DOHH2 (cell line): ENCODE results near the gene SUMF2.
A peak's percentile ranks its signal among the peaks of the same experiment; 100 is the strongest.

Source experiments
- H3F3A ChIP-seq: fragments of 200-600 bp; sonication (generic), shearing (Covaris generic); 2 replicates; pipeline ENCODE4 v1.6.0; 2016; ENCODE audit warnings: antibody characterized with exemption, mild to moderate bottlenecking; ENCODE audit not compliant: control insufficient read depth, insufficient read depth
- H3K27ac ChIP-seq: fragments of 200-600 bp; sonication (generic); 2 replicates; pipeline ENCODE4 v1.5.1; 2014; ENCODE audit warnings: low read depth, mild to moderate bottlenecking, low read length, moderate library complexity
- H3K27me3 ChIP-seq: fragments of 200-600 bp; sonication (generic); 2 replicates; pipeline ENCODE4 v1.6.1; 2014; ENCODE audit warnings: mild to moderate bottlenecking, low read length, mixed read lengths; ENCODE audit not compliant: control insufficient read depth
- H3K36me3 ChIP-seq: fragments of 200-600 bp; sonication (generic); 2 replicates; pipeline ENCODE4 v1.6.1; 2014; ENCODE audit warnings: mild to moderate bottlenecking, low read length, moderate library complexity, mixed read lengths; ENCODE audit not compliant: control insufficient read depth
- H3K4me1 ChIP-seq: fragments of 200-600 bp; sonication (generic); 2 replicates; pipeline ENCODE4 v1.6.1; 2014; ENCODE audit warnings: mild to moderate bottlenecking, low read length, mixed read lengths; ENCODE audit not compliant: control insufficient read depth
- H3K4me2 ChIP-seq: fragments of 200-600 bp; sonication (generic); 2 replicates; pipeline ENCODE4 v1.6.0; 2014; ENCODE audit warnings: mild to moderate bottlenecking, low read length, moderate library complexity
- H3K4me3 ChIP-seq: fragments of 200-600 bp; sonication (generic); 2 replicates; pipeline ENCODE4 v1.5.1; 2014; ENCODE audit warnings: mild to moderate bottlenecking, low read length, mixed read lengths
- H3K79me2 ChIP-seq: fragments of 200-600 bp; sonication (generic); 2 replicates; pipeline ENCODE4 v1.6.1; 2014; ENCODE audit warnings: mild to moderate bottlenecking, low read length, mixed read lengths; ENCODE audit not compliant: control insufficient read depth
- H3K9me2 ChIP-seq: fragments of 200-600 bp; sonication (generic); replicated peaks from 2 replicates; pipeline ENCODE4 v1.6.1; 2014; ENCODE audit warnings: mild to moderate bottlenecking, low read length, mixed read lengths; ENCODE audit not compliant: control insufficient read depth
- H3K9me3 ChIP-seq: fragments of 200-600 bp; sonication (generic); 2 replicates; pipeline ENCODE4 v1.6.1; 2014; ENCODE audit warnings: antibody characterized with exemption, low read length, mixed read lengths; ENCODE audit not compliant: control insufficient read depth, insufficient read depth
- H4K20me1 ChIP-seq: fragments of 200-600 bp; sonication (generic); 2 replicates; pipeline ENCODE4 v1.6.0; 2014; ENCODE audit warnings: low read depth, mild to moderate bottlenecking, antibody characterized with exemption, low read length, moderate library complexity; ENCODE audit not compliant: control insufficient read depth, insufficient read depth
- EZH2phosphoT487 ChIP-seq: fragments of 200-600 bp; sonication (generic); IDR thresholded peaks from 2 replicates; pipeline ENCODE4 v1.6.1; 2017; ENCODE audit warnings: borderline replicate concordance, mild to moderate bottlenecking, antibody characterized with exemption, low read length, moderate library complexity, mixed read lengths
- TF ChIP-seq, protein P1 (sequence below): fragments of 200-600 bp; sonication (generic); IDR thresholded peaks from one replicate; pipeline ENCODE4 v1.5.1; 2014; ENCODE audit warnings: antibody characterized with exemption, mild to moderate bottlenecking, low read depth, low read length; ENCODE audit not compliant: poor library complexity, severe bottlenecking

Gene SUMF2

DNA sequence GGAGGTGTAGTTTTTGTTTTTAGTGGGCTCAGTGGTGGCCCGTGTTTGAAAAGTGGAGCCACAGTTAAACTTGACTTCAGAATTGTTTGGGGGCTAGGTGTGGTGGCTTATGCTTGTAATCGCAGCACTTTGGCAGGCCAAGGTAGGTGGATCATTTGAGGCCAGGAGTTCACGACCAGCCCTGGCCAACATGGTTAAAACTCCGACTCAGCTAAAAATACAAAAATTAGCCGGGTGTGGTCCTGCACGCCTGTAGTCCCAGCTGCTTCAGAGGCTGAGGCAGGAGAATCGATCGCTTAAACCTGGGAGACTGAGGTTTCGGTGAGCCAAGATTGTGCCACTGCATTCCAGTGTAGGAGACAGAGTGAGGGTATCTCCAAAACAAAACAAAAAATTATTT, 10.7 kb upstream of the SUMF2 start:
- Histone ChIP-seq H3K4me3 (peak overlapping the region; percentile 77), H3K36me3 (peaks cover 91% of the 10 kb centered on the region), H3K9me2 (no peaks in the 10 kb centered on the region), H3K4me1 (peaks cover 60% of the 10 kb centered on the region), H3K4me2 (peak overlapping the region; percentile 57), H3K27ac (peak overlapping the region; percentile 3; the same call in 1 of the 2 replicates), H3K27me3 (no peaks in the 10 kb centered on the region), H3K79me2 (peaks cover 96% of the 10 kb centered on the region), H4K20me1 (peaks cover 11% of the 10 kb centered on the region), H3F3A (peaks cover 47% of the 10 kb centered on the region), H3K9me3 (no peaks in the 10 kb centered on the region)
- TF ChIP-seq, protein P1, sequence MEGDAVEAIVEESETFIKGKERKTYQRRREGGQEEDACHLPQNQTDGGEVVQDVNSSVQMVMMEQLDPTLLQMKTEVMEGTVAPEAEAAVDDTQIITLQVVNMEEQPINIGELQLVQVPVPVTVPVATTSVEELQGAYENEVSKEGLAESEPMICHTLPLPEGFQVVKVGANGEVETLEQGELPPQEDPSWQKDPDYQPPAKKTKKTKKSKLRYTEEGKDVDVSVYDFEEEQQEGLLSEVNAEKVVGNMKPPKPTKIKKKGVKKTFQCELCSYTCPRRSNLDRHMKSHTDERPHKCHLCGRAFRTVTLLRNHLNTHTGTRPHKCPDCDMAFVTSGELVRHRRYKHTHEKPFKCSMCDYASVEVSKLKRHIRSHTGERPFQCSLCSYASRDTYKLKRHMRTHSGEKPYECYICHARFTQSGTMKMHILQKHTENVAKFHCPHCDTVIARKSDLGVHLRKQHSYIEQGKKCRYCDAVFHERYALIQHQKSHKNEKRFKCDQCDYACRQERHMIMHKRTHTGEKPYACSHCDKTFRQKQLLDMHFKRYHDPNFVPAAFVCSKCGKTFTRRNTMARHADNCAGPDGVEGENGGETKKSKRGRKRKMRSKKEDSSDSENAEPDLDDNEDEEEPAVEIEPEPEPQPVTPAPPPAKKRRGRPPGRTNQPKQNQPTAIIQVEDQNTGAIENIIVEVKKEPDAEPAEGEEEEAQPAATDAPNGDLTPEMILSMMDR = no peak
- no peak for TF ChIP-seq EZH2phosphoT487

DNA sequence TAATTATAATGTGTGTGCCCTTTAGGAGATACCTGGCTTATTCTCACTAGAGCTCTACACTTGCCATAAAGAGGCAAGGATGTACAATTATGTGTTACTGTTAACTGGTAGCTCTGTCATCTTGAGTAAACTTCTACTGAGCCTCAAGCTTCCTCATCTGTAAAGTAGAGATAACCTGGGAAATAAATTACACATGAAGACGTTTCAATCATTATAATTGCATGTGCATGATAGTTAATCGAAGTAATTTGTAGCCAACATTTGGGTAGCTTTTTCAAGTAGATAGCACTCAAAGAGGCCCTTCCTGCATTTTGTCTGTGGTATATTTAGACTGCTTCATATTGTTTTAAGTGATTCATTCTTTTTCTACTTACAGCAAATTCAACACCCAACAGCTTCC, 10.1 kb upstream of the SUMF2 start:
- no peaks in the 10 kb centered on the region for H3K9me3 ChIP-seq
- H3K9me2 ChIP-seq = no peaks in the 10 kb centered on the region
- peak overlapping the region; percentile 77 for H3K4me3 ChIP-seq
- H3K79me2 ChIP-seq = peaks cover 93% of the 10 kb centered on the region
- TF ChIP-seq EZH2phosphoT487 = no peak
- TF ChIP-seq, protein P1 = no peak
- H3K27ac ChIP-seq = peak overlapping the region; percentile 22; the same call in 1 of the 2 replicates
- peaks cover 92% of the 10 kb centered on the region for H3K36me3 ChIP-seq
- no peaks in the 10 kb centered on the region for H3K27me3 ChIP-seq
- H4K20me1 ChIP-seq = peaks cover 11% of the 10 kb centered on the region
- peaks cover 55% of the 10 kb centered on the region for H3K4me1 ChIP-seq
- peak overlapping the region; percentile 57 for H3K4me2 ChIP-seq
- H3F3A ChIP-seq = peaks cover 50% of the 10 kb centered on the region

DNA sequence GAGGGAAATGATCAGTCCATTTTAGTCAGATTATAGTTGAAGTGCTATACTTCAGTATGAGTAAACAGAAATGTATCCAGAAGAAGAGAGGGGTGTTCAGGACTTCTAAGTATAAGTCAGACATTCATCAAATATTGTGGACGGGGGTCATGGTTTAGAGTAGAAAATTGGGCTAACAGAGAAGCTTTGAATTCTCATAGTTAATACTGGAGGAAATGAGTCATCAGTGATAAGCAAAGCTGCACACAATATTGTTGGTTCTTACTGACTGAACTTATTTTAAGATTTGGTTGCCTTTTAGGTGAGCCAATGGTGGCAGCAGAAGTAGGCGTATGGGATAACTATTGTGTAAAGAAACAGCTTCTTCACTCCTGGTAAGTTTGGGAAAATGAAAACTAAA, 1.7 kb upstream of the SUMF2 start:
- Histone ChIP-seq H3K27ac (peak overlapping the region; percentile 76), H3K4me3 (no peak overlapping the region), H3F3A (peaks cover 66% of the 10 kb centered on the region), H4K20me1 (no peaks in the 10 kb centered on the region), H3K4me2 (peak overlapping the region; percentile 6; the same call in 1 of the 2 replicates), H3K9me3 (no peaks in the 10 kb centered on the region), H3K79me2 (peaks cover 59% of the 10 kb centered on the region), H3K9me2 (no peaks in the 10 kb centered on the region), H3K36me3 (peaks cover 77% of the 10 kb centered on the region), H3K27me3 (no peaks in the 10 kb centered on the region), H3K4me1 (peaks cover 57% of the 10 kb centered on the region)
- TF ChIP-seq, protein P1 = no peak
- no peak for TF ChIP-seq EZH2phosphoT487
